ENCODE data around the gene PIP5KL1.

- no peak for TF ChIP-seq CREB1 (CRISPR knock-in tag; IDR thresholded peaks at IDR 0.05)
- TF ChIP-seq JUN (CRISPR knock-in tag; IDR thresholded peaks at IDR 0.05) = no peak
- no peak for TF ChIP-seq FOXK1 (CRISPR knock-in tag; IDR thresholded peaks at IDR 0.05)
- TF ChIP-seq NFYB (CRISPR knock-in tag; conservative IDR thresholded peaks at IDR 0.05; ENCODE audit: low read depth) = no peak
- TF ChIP-seq CTCF (IDR thresholded peaks at IDR 0.05) = no peak
- no peak for TF ChIP-seq NR3C1 (CRISPR knock-in tag; conservative IDR thresholded peaks at IDR 0.05; ENCODE audit: low read depth)
- TF ChIP-seq MXD4 (CRISPR knock-in tag; IDR thresholded peaks at IDR 0.05; ENCODE audit: borderline replicate concordance) = no peak
- TF ChIP-seq CBFB (CRISPR knock-in tag; IDR thresholded peaks at IDR 0.05; ENCODE audit: low read depth) = no peak
- TF ChIP-seq ZNF512 (CRISPR knock-in tag; IDR thresholded peaks at IDR 0.05; ENCODE audit: borderline replicate concordance) = no peak
- TF ChIP-seq IRF2 (CRISPR knock-in tag; IDR thresholded peaks at IDR 0.05; ENCODE audit: borderline replicate concordance, low read depth) = no peak
- no peak for TF ChIP-seq MYBL2 (CRISPR knock-in tag; IDR thresholded peaks at IDR 0.05)
- no peak for TF ChIP-seq USF1 (CRISPR knock-in tag; IDR thresholded peaks at IDR 0.05)
Observed at GRCh38 chr9:127968042-127968441, 37.5 kb upstream of the PIP5KL1 start.
